H1 (cell line): ENCODE results near the gene ZNF425. TPM values are rescaled to one million over a fixed set of nuclear protein-coding genes. Genes with fewer than 3 reads are reported as not detected.

Experiments
- ATF3 ChIP-seq: IDR thresholded peaks from 2 replicates; pipeline ENCODE4 v1.6.1; 2011; ENCODE audit warnings: low read depth, mild to moderate bottlenecking, low read length; ENCODE audit not compliant: insufficient read depth
- CHD2 ChIP-seq: IDR thresholded peaks from 2 replicates; pipeline ENCODE4 v1.6.1; 2012; ENCODE audit warnings: low read length, improper control_type of control experiment
- CHD7 ChIP-seq: fragments of 300-600 bp; sonication (generic); IDR thresholded peaks from 2 replicates; pipeline ENCODE4 v1.7.1; 2012; ENCODE audit warnings: low read length, moderate library complexity, mild to moderate bottlenecking, inconsistent platforms; ENCODE audit not compliant: insufficient replicate concordance
- CREB1 ChIP-seq: IDR thresholded peaks from 2 replicates; pipeline ENCODE4 v1.6.1; 2012; ENCODE audit warnings: inconsistent platforms
- E2F6 ChIP-seq: IDR thresholded peaks from 2 replicates; pipeline ENCODE4 v1.6.1; 2012; ENCODE audit warnings: inconsistent platforms
- MAX ChIP-seq: IDR thresholded peaks from 2 replicates; pipeline ENCODE4 v1.6.1; 2012; ENCODE audit warnings: inconsistent platforms
- SRF ChIP-seq: IDR thresholded peaks from 2 replicates; pipeline ENCODE4 v1.6.1; 2011; ENCODE audit warnings: mild to moderate bottlenecking, low read depth, low read length, moderate library complexity
- TAF7 ChIP-seq: optimal IDR thresholded peaks from 2 replicates; pipeline ENCODE3; 2011; ENCODE audit warnings: low read depth, mild to moderate bottlenecking, inconsistent platforms, low read length, moderate library complexity, borderline replicate concordance
- TBP ChIP-seq: IDR thresholded peaks from 2 replicates; pipeline ENCODE4 v1.6.1; 2011; ENCODE audit warnings: low read depth, low read length, improper control_type of control experiment
- polyA plus RNA-seq, 7 experiments: library from polyadenylated mRNA; depleted of rRNA in 3 of 7; stranded (reverse) in 5 of 7; unstranded in 2 of 7; fragments of >200 nt in 5 of 7; fragments of 200-250 nt in 2 of 7; gene quantifications; 1 replicate in 5 of 7; 2 replicates in 1 of 7; 4 replicates in 1 of 7; pipeline versions ENCODE4 v1.2.1 to v1.2.3, GENCODE V29; 2011 to 2013; ENCODE audit warnings: missing spikeins in 2 of 7, mixed read lengths in 2 of 7
- total RNA-seq: library from RNA; stranded (reverse); fragmentation: NEBNext Ultra II Directional; extraction: Animal tissue kit (Norgen Biotek cat#: 25700); gene quantifications from 2 replicates; pipeline ENCODE4 v1.2.1, GENCODE V29; 2021

The ZNF425 gene
- total and polyA plus RNA-seq, 2 of the 8 experiments (the other 6 are each of a cell fraction or from before 2014, with no cell fraction given) = 3.4 to 6.1 TPM

- no peak for TF ChIP-seq CHD7
- TF ChIP-seq SRF = no peak
- no peak for TF ChIP-seq E2F6
- TF ChIP-seq TBP = peak; percentile 48; the same call in 1 of the 2 replicates
- TF ChIP-seq ATF3 = no peak
- no peak; the same call in none of the 2 replicates for TF ChIP-seq CHD2
- TF ChIP-seq CREB1 = no peak; the same call in none of the 2 replicates
- TF ChIP-seq MAX = peak; percentile 46
- peak; percentile 70 for TF ChIP-seq TAF7
Observed at GRCh38 chr7:149147072-149147751, 21.1 kb upstream of the ZNF425 start, which contains the start of gene ZNF398 (continued).
